Measurements from ENCODE around the gene THSD7B. TPM values are rescaled to one million over a fixed set of nuclear protein-coding genes. Genes with fewer than 3 reads are reported as not detected.

THSD7B gene
- total and polyA plus RNA-seq, 2 of the 13 experiments (the other 11 are each of a cell fraction or from before 2014, with no cell fraction given), result 0.02 TPM; not detected in 1

GRCh38 chr2:137165968-137166367 is 400.6 kb downstream of the THSD7B start (continued):
- TF ChIP-seq HOXA5 (CRISPR knock-in tag; IDR thresholded peaks at IDR 0.05), result no peak

DNA sequence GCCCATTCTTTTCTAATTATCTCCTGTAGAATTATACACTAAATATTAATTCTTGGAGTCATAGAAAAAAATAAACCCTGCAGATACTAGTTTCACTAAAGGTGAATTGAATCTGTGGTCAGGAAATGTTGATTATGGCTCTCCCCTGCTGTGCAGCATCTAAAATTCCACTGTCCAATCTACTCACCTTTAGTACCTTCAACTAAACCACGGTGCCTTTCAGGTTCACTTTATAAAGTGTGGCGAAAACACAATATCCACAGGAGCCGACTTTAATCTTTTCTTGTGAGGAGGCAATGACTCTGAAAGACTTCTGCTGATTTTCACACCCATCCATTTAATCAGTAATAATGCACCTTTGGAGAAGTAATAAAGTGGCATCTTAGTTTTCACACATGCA is 402.3 kb downstream of the THSD7B start:
- Histone ChIP-seq H4K20me1 (ENCODE audit: insufficient read depth, low read length) (no peaks in the 10 kb centered on the region), H3K27me3 (ENCODE audit: control insufficient read depth in 1 of 2, insufficient read depth in 2 of 2, low read length in 2 of 2) (no peaks in the 10 kb centered on the region), H3K79me2 (ENCODE audit: insufficient read depth, low read length) (no peaks in the 10 kb centered on the region), H3K4me2 (ENCODE audit: low read depth, low read length) (no peak overlapping the region), H3K9ac (ENCODE audit: insufficient read depth, low read depth, low read length) (no peak overlapping the region), H3K36me3 (replicated peaks in 1 of 2; ENCODE audit: control insufficient read depth in 1 of 2, insufficient read depth in 2 of 2, low read length in 2 of 2) (no peaks in the 10 kb centered on the region), H2AFZ (ENCODE audit: low read length) (no peak overlapping the region), H3K27ac (ENCODE audit: extremely low read length, insufficient read depth, low read length) (no peak overlapping the region), H3K9me3 (ENCODE audit: low read length) (no peaks in the 10 kb centered on the region), H3K4me3 (replicated peaks in 1 of 3; ENCODE audit: insufficient read depth in 1 of 3, low read depth in 2 of 3, low read length in 3 of 3) (no peak overlapping the region), H3K4me1 (ENCODE audit: insufficient read depth, low read length) (0 out of 2 replicates have a peak, but pooled peaks cover 7% of the 10 kb centered on the region)
- WGBS (ENCODE audit: low lambda C conversion rate), result 26% methylated on average over 3 of the region's 3 CpGs
- ChIA-PET POLR2A (no interaction called here), CTCF (ENCODE audit: low intra/inter-chr PET ratio, low total read pairs) (no interaction called here)
- DNase-seq (ENCODE audit: low spot score) (no peak), ATAC-seq (no peak), FAIRE-seq (no peak)
- in situ Hi-C loops (cut with HindIII; ENCODE audit: extremely low pct_ligation_motif_present, low pct_unique_long_range_greater_than_20kb) (no loop called here), intact Hi-C loops (cut with micrococcal nuclease; ENCODE audit: unreplicated experiment) (no loop called here)
- TF ChIP-seq NFRKB (IDR thresholded peaks at IDR 0.05), result no peak
- TF ChIP-seq ZNF530 (CRISPR knock-in tag; IDR thresholded peaks at IDR 0.05; ENCODE audit: low read depth), result no peak
- TF ChIP-seq ZNF281 (CRISPR knock-in tag; IDR thresholded peaks at IDR 0.05; ENCODE audit: borderline replicate concordance), result no peak
- TF ChIP-seq, protein P1, sequence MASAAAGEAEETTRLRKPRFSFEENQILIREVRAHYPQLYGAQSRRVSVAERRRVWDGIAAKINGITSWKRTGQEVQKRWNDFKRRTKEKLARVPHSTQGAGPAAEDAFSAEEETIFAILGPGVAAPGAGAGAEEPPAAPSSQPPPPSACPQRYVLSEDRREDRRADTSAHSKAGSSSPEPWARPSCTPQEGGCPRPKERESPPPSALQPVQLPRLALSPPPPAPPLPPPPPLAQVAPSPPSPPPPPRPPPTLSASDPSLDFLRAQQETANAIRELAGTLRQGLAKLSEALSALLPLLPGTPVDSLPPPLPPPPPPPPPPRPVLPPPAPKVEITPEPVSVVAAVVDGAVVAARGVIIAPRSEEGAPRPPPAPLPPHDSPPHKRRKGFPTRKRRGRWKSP (CRISPR knock-in tag; IDR thresholded peaks at IDR 0.05), result no peak
- no peak for TF ChIP-seq FOXA1 (IDR thresholded peaks at IDR 0.05)
- no peak for TF ChIP-seq FOXA1 (CRISPR knock-in tag; IDR thresholded peaks at IDR 0.05)
- no peak for TF ChIP-seq MTA1 (CRISPR knock-in tag; IDR thresholded peaks at IDR 0.05; ENCODE audit: borderline replicate concordance)
- TF ChIP-seq CHD2 (IDR thresholded peaks at IDR 0.05; ENCODE audit: low read depth, low read length), result no peak
- TF ChIP-seq TGIF2 (CRISPR knock-in tag; IDR thresholded peaks at IDR 0.05), result no peak
- no peak for TF ChIP-seq MTA3 (CRISPR knock-in tag; IDR thresholded peaks at IDR 0.05)
- TF ChIP-seq ATF6 (CRISPR knock-in tag; conservative IDR thresholded peaks at IDR 0.05), result no peak
- TF ChIP-seq HNRNPL (IDR thresholded peaks at IDR 0.05; ENCODE audit: low read depth, low read length), result no peak
- TF ChIP-seq FOSL1 (CRISPR knock-in tag; IDR thresholded peaks at IDR 0.05; ENCODE audit: borderline replicate concordance), result no peak
- TF ChIP-seq ZNF772 (CRISPR knock-in tag; IDR thresholded peaks at IDR 0.05), result no peak
- TF ChIP-seq MTF2 (CRISPR knock-in tag; IDR thresholded peaks at IDR 0.05; ENCODE audit: borderline replicate concordance), result no peak
- no peak for TF ChIP-seq ZNF333 (CRISPR knock-in tag; IDR thresholded peaks at IDR 0.05; ENCODE audit: borderline replicate concordance)
- TF ChIP-seq STAG1 (CRISPR knock-in tag; IDR thresholded peaks at IDR 0.05), result no peak
- no TSS peak for BruUV-seq (replicated peaks)

Measured in HepG2 (cell line).